ENCODE results near the gene SEMA3G.

GRCh38 chr3:52443791-52444687 is 864 bp downstream of the SEMA3G start:
- TF ChIP-seq POLR2A (IDR thresholded peaks at IDR 0.05; ENCODE audit: low read depth, low read length), result no peak
- TF ChIP-seq POLR2AphosphoS5 (IDR thresholded peaks at IDR 0.05; ENCODE audit: low read depth, low read length), result no peak
